ENCODE results near the gene ARRB2. TPM values are rescaled to one million over a fixed set of nuclear protein-coding genes. Genes with fewer than 3 reads are reported as not detected.
A peak's percentile ranks its signal among the peaks of the same experiment; 100 is the strongest.

ARRB2 gene
- total RNA-seq, 1 donor from 2014 or later = 201 TPM

DNA sequence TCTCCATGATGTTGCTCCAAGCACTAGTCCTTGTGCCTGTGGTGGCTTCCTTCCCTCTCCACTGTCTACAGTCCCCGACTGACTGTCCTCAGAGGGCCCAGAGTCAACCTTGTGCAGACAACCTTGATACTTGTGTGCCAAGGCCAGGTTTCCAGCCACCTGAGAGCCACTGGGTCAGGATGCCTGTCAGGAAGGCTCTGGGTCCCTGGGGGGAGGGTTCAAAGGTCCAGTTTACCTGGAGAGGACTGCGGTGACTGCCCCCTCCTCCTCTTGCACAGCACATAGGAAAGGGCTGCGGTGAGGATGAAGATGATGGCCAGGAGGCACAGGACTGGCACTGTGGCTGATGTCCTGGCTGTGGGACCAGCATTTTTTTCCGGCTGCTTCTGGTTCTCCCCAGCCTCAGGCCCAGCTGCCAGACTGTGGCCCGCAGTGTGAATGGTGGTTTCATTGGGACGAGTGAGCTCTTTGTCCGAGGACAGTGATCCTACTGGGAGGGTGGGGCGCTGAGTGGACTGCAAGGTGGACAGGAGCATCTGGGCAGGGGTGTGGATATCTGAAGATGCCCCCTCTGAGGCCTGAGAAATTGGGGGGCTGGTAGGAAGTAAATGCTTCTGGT is 24.5 kb downstream of the ARRB2 start:
- Histone ChIP-seq H3K36me3 (peaks cover 27% of the 10 kb centered on the region), H3K4me1 (peaks cover 50% of the 10 kb centered on the region), H3K27me3 (ENCODE audit: low read depth) (no peaks in the 10 kb centered on the region), H3K27ac (no peak overlapping the region), H3K9me3 (no peaks in the 10 kb centered on the region), H3K4me3 (no peak overlapping the region)
- no peak for TF ChIP-seq CTCF (IDR thresholded peaks at IDR 0.05)
- intact Hi-C loops (cut with DNase I) = loop anchor here (10.0 kb wide), 1 partner anchor 50 kb away; the partner anchor contains the start of genes GLTPD2 and VMO1
- DNase-seq (peak; percentile 30), ATAC-seq (no peak)

DNA sequence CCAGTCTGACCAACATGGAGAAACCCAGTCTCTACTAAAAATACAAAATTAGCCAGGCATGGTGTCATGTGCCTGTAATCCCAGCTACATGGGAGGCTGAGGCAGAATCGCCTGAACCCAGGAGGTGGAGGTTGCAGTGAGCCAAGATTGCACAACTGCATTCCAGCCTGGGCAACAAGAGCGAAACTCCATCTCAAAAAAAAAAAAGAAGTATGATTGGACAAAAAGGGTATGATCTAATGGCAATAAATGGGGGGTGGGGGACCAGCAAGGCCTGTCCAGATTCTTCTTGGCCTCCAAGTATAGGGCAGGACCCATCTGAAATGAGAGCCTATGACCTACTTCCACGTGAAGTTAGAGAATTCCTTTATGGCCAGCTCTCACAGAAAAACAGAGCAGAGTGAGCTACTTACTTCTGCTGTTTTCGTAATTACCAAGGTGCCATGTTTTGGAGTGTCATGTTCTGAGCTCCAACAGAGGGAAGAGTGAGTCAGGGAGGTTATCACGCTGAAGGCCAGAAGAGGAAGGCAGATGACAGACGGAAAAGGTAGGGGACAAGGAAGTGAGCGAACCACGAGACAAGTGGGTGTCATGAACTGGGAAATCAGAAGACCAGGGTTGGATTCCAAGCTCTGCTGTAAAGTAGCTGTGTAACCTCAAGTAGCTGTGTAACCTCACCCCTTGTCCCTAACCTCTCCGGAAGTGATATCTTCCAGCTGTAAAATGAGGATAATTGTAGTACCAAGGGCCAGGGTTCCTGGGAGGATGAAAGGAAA is 25.6 kb downstream of the ARRB2 start:
- intact Hi-C loops (cut with DNase I) = loop anchor here (10.0 kb wide), 1 partner anchor 49 kb away; the partner anchor contains the start of genes GLTPD2 and VMO1
- H3K4me3 ChIP-seq = no peak overlapping the region
- no peak for TF ChIP-seq CTCF (IDR thresholded peaks at IDR 0.05)
- H3K9me3 ChIP-seq = no peaks in the 10 kb centered on the region
- DNase-seq = peak; percentile 46
- peaks cover 46% of the 10 kb centered on the region for H3K4me1 ChIP-seq
- peak overlapping the region; percentile 27 for H3K27ac ChIP-seq
- no peaks in the 10 kb centered on the region for H3K27me3 ChIP-seq (ENCODE audit: low read depth)
- H3K36me3 ChIP-seq = peaks cover 27% of the 10 kb centered on the region
- peak in 1 of 2 donors; percentile 1 for ATAC-seq

- Histone ChIP-seq H3K27ac (peak overlapping the region; percentile 84), H3K36me3 (peaks cover 17% of the 10 kb centered on the region), H3K4me1 (peaks cover 30% of the 10 kb centered on the region), H3K27me3 (ENCODE audit: low read depth) (no peaks in the 10 kb centered on the region), H3K4me3 (peak overlapping the region; percentile 90), H3K9me3 (no peaks in the 10 kb centered on the region)
- no peak for TF ChIP-seq CTCF (IDR thresholded peaks at IDR 0.05)
- DNase-seq = peak; percentile 64
- intact Hi-C loops (cut with DNase I) = loop anchor here (10.0 kb wide), 1 partner anchor 46 kb away; the partner anchor contains the start of genes GLTPD2 and VMO1
- ATAC-seq = peak; percentile 60 to 74
Measured at GRCh38 chr17:4738136-4739121, 28.0 kb downstream of the ARRB2 start.

DNA sequence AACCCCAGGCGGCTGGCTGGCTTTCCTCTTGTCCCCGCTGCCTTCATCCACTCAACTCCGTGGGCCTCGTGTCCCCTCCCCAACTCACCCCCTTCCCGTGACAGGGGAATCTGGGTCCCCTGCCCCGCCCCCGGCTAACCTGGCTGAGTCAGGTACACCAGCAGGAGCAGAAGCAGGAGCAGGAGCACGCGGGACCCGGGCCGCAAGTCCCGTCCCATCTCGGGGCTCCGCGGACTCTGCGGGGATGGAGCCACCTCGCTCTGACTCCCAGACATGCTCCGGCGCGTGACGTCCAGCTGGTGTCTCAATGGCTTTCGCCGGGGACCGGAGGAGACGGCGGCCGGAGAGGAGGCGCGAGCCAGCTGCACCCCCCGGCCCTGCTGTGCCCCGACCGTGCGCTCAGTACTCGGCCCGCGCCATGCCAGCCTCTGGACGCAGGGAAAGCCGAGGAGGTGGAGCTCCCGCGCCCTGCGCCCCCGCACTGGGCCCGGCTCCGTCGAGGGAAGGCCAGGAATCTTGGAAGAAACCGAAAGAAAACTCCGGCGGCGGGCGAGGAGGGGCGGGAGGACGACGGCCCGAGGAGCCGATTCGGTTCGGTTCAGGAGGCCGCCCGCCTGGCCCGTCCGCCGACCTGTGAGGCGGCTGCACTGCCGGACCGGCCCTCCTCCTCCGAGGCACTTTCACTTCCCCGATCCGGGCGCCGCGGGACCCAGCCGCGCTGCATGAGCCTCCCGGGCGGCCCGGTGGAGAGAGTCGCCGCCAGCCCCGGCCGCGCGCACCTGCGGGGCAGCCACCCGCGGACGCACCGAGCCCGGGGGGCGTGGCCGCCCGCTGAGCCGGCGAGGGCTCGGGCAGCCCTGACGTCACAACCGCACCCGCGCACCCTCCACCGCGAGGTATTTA is 28.9 kb downstream of the ARRB2 start, which contains the start of the genes CXCL16 and ZMYND15:
Gene CXCL16, minus strand, starts transcription at position 807 of the 903 bp plus-strand sequence. Its CDS starts 589 bp downstream, at position 218.
Gene ZMYND15, plus strand, starts transcription at position 712 of the 903 bp plus-strand sequence. CDS start 716 bp downstream, outside the sequence.
- Histone ChIP-seq H3K4me3 (peak within 1 kb of the TSS; percentile 90), H3K27me3 (ENCODE audit: low read depth) (peaks cover 2% of the 10 kb centered on the region), H3K4me1 (peaks cover 22% of the 10 kb centered on the region), H3K9me3 (no peaks in the 10 kb centered on the region), H3K36me3 (peaks cover 8% of the 10 kb centered on the region), H3K27ac (peak within 1 kb of the TSS; percentile 84)
- TF ChIP-seq CTCF (IDR thresholded peaks at IDR 0.05) = no peak
- peak; percentile 81 for DNase-seq
- intact Hi-C loops (cut with DNase I) = loop anchor here (10.0 kb wide), 1 partner anchor 45 kb away; the partner anchor contains the start of genes GLTPD2 and VMO1
- ATAC-seq = peak; percentile 83 to 86
